Measurements from ENCODE around the gene CUEDC1. TPM values are rescaled to one million over a fixed set of nuclear protein-coding genes. Genes with fewer than 3 reads are reported as not detected.

Gene CUEDC1
- total RNA-seq, 4 donors from 2014 or later, result 20.2 to 27.3 (median 24.6) TPM

DNA sequence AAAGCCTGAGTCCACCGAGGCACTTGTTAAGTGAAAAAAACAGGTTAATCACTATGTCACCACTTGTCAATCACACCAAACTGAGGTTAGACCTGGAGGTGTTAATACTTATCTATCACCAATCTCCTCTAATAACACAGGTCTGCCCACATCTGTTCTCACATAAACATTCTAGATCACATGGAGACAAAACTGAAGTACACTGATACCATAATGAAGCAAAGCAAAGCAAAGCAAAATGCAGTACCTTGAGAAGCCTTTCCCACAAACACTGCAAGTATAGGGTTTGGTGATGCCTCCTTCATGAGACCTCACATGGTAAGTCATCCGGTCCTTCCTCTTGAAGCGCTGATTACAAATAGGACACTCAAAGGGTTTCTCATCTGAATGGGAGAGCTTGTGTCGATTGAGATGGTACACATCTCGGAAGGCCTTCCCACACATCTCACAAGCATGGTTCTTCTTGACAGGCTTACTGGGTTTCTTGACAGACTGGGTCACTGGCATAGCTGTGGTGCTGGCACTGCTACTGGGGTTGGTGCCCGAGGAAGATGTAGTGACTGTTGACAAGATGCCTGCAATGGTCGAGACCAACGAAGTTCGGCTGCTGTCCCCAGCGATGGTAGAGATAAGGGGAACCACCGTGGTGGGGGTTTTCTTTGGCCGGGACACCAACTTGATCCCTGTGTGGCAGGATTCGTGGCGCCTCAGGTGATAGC is 27.4 kb upstream of the CUEDC1 start:
- H3K9me3 ChIP-seq, result no peaks in the 10 kb centered on the region
- peaks cover 28 to 63% (median 33%) of the 10 kb centered on the region in 4 donors for H3K4me1 ChIP-seq
- intact Hi-C loops (cut with DNase I; ENCODE audit: low total_unique reads), result no loop called here
- H3K27ac ChIP-seq, result peak overlapping the region in 3 of 4 donors; percentile 93 to 97 (median 96)
- H3K4me3 ChIP-seq, result no peak overlapping the region
- 79 to 84% methylated on average over 5 to 14 of the region's 14 CpGs for whole genome bisulfite sequencing, 2 donors (ENCODE audit: low coverage in 1 of 2)
- in situ Hi-C loops (cut with MboI; ENCODE audit: low pct_ligation_motif_present in 1 of 4, low pct_unique_long_range_greater_than_20kb in 1 of 4, low sequenced_read_pairs in 3 of 4), result loop anchor here in 1 of 4 donors (25.0 kb wide), 1 partner anchor 105 kb away; the partner anchor contains the start of gene DYNLL2
- peaks cover 0 to 44% (median 18%) of the 10 kb centered on the region in 4 donors for H3K36me3 ChIP-seq
- no peak for DNase-seq
- H3K27me3 ChIP-seq, result no peaks in the 10 kb centered on the region
- TF ChIP-seq POLR2A (IDR thresholded peaks at IDR 0.05), result no peak

DNA sequence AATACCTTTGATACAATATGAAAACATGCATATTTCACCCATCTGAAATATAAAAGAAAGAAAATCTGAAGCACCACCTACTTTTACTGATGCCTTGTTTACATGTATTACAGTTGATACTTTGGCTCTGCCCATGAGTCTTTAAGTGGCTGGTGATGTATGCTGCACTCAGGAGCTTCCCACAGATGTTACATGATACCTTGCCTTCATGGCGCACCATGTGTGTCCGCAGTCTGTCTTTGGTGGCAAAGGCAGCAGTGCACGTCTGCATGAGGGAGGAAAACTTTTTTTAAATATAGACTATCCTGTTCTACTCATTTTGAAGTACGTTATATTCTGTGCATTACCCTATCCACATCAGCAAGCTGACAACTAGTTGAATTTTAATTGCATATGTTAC is 25.3 kb upstream of the CUEDC1 start:
- 90 to 93% methylated on average over 4 of the region's 4 CpGs for WGBS, 2 donors (ENCODE audit: low coverage in 1 of 2)
- peaks cover 0 to 64% (median 29%) of the 10 kb centered on the region in 4 donors for H3K36me3 ChIP-seq
- no peaks in the 10 kb centered on the region for H3K27me3 ChIP-seq
- no peak overlapping the region for H3K4me3 ChIP-seq
- DNase-seq, result no peak
- no peaks in the 10 kb centered on the region for H3K9me3 ChIP-seq
- H3K4me1 ChIP-seq, result peaks cover 23 to 53% (median 31%) of the 10 kb centered on the region in 4 donors
- no peak for TF ChIP-seq POLR2A (IDR thresholded peaks at IDR 0.05)
- TF ChIP-seq, protein P1, sequence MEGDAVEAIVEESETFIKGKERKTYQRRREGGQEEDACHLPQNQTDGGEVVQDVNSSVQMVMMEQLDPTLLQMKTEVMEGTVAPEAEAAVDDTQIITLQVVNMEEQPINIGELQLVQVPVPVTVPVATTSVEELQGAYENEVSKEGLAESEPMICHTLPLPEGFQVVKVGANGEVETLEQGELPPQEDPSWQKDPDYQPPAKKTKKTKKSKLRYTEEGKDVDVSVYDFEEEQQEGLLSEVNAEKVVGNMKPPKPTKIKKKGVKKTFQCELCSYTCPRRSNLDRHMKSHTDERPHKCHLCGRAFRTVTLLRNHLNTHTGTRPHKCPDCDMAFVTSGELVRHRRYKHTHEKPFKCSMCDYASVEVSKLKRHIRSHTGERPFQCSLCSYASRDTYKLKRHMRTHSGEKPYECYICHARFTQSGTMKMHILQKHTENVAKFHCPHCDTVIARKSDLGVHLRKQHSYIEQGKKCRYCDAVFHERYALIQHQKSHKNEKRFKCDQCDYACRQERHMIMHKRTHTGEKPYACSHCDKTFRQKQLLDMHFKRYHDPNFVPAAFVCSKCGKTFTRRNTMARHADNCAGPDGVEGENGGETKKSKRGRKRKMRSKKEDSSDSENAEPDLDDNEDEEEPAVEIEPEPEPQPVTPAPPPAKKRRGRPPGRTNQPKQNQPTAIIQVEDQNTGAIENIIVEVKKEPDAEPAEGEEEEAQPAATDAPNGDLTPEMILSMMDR (IDR thresholded peaks at IDR 0.05), result no peak
- TF ChIP-seq POLR2AphosphoS5 (IDR thresholded peaks at IDR 0.05), result no peak
- TF ChIP-seq EP300 (IDR thresholded peaks at IDR 0.05; ENCODE audit: low read depth), result no peak
- in situ Hi-C loops (cut with MboI; ENCODE audit: low pct_ligation_motif_present in 1 of 4, low pct_unique_long_range_greater_than_20kb in 1 of 4, low sequenced_read_pairs in 3 of 4), result loop anchor here in 1 of 4 donors (25.0 kb wide), 1 partner anchor 107 kb away; the partner anchor contains the start of gene DYNLL2
- intact Hi-C loops (cut with DNase I; ENCODE audit: low total_unique reads), result no loop called here
- H3K27ac ChIP-seq, result no peak overlapping the region

DNA sequence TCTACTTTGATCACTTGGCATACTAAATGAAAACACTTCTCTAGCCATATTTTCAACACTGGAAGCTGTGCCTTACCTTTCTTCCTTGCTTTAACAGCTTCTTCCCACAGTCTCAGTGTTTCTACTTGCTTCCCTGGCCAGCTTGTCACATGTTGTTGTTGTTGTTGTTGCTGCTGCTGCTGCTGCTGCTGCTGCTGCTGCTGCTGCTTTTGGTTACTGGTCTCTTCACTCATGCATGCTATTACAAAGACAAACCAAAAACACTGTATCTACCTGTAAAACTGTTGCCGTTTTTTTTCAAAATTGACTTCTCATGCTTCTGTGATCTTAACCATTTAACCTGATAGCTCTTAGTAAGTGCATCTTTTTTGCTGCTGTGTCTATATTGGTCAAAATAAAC is 23.9 kb upstream of the CUEDC1 start:
- Histone ChIP-seq H3K4me1 (peaks cover 15 to 45% (median 23%) of the 10 kb centered on the region in 4 donors), H3K27me3 (no peaks in the 10 kb centered on the region), H3K36me3 (peaks cover 0 to 77% (median 31%) of the 10 kb centered on the region in 4 donors), H3K27ac (no peak overlapping the region), H3K4me3 (no peak overlapping the region), H3K9me3 (no peaks in the 10 kb centered on the region)
- 23 to 84% methylated on average over 1 of the region's 1 CpG for WGBS, 2 donors (ENCODE audit: low coverage in 1 of 2)
- DNase-seq, result no peak
- no peak for TF ChIP-seq EP300 (IDR thresholded peaks at IDR 0.05; ENCODE audit: low read depth)
- TF ChIP-seq POLR2A (IDR thresholded peaks at IDR 0.05), result no peak
- no peak for TF ChIP-seq POLR2AphosphoS5 (IDR thresholded peaks at IDR 0.05)
- TF ChIP-seq, protein P1 (IDR thresholded peaks at IDR 0.05), result no peak
- intact Hi-C loops (cut with DNase I; ENCODE audit: low total_unique reads) (no loop called here), in situ Hi-C loops (cut with MboI; ENCODE audit: low pct_ligation_motif_present in 1 of 4, low pct_unique_long_range_greater_than_20kb in 1 of 4, low sequenced_read_pairs in 3 of 4) (loop anchor here in 1 of 4 donors (25.0 kb wide), 1 partner anchor 108 kb away; the partner anchor contains the start of gene DYNLL2)

DNA sequence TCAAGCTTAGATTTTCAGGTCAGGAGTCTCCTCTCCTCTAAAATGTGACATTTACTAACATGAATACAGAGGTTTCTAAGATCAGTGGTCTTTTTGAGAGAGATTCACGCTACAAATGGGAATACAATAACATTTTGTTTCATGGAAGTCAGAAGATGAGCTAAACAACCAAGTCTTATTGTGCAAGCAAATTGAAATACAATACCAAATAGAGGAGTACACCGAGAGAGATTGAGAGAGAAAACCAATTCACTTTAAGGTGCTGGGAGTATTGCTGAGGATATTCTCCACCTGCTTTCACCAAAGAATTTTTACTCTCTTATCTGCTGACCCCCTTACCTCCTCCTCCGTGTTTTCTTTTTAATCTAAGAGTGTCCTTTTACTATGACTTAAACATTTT is 21.4 kb upstream of the CUEDC1 start:
- H3K36me3 ChIP-seq, result peaks cover 0 to 78% (median 36%) of the 10 kb centered on the region in 4 donors
- WGBS, 2 donors (ENCODE audit: low coverage in 1 of 2), result 80 to 87% methylated on average over 3 of the region's 3 CpGs
- peaks cover under 1 to 21% (median 9%) of the 10 kb centered on the region in 4 donors for H3K4me1 ChIP-seq
- H3K27ac ChIP-seq, result no peak overlapping the region
- no peak for DNase-seq
- no peak overlapping the region for H3K4me3 ChIP-seq
- intact Hi-C loops (cut with DNase I; ENCODE audit: low total_unique reads), result no loop called here
- H3K27me3 ChIP-seq, result no peaks in the 10 kb centered on the region
- H3K9me3 ChIP-seq, result no peaks in the 10 kb centered on the region
- in situ Hi-C loops (cut with MboI; ENCODE audit: low pct_ligation_motif_present in 1 of 4, low pct_unique_long_range_greater_than_20kb in 1 of 4, low sequenced_read_pairs in 3 of 4), result loop anchor here in 1 of 4 donors (25.0 kb wide), 1 partner anchor 111 kb away; the partner anchor contains the start of gene DYNLL2
- TF ChIP-seq EP300 (IDR thresholded peaks at IDR 0.05; ENCODE audit: low read depth) (no peak), POLR2A (IDR thresholded peaks at IDR 0.05) (no peak), POLR2AphosphoS5 (IDR thresholded peaks at IDR 0.05) (no peak)
- TF ChIP-seq, protein P1 (IDR thresholded peaks at IDR 0.05), result no peak

Measured in transverse colon (tissue), 4 donors.